ENCODE data around the gene GREB1. TPM values are rescaled to one million over a fixed set of nuclear protein-coding genes. Genes with fewer than 3 reads are reported as not detected.

GREB1 gene
- total and polyA plus RNA-seq, 9 donors = 104 to 723 (median 232) TPM

DNA sequence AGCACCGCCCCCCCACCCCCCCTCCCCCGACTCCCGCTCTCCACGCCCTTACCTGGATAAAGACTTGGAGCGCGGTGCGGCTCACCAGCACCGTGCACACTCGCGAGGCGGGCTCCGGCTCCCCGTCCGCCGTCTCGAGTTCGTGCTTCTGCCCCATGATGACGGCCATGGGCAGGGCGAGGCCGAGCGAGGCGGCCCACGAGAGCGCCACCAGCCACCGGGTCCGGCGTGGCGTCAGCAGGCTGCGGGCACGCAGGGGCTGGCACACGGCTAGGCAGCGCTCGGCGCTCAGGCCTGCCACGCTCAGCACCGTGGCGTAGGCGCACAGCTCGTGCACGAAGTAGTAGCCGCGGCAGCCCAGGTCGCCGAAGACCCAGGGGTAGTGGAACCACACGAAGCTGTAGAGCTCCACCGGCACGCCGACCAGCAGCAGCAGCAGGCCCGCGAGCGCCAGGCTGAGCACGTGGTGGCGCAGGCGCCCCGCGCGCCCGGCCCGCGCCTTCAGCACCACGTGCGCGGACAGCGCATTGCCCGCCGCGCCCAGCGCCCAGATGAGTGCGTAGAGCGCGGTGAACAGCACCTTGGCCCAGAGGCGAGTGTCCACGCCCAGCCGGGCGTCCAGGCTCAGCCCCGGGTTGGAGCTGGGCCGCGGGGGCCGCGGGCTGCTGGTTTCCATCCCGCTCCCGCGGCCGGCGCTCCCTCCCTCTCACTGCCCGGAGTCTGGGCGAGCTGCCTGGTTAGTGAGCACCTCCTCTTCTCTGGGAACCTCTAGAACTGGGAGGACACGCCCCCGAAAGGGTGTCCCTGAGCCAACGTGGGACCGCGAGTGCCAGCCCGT lies 135.8 kb downstream of the GREB1 start, which contains the start of gene NTSR2:
Gene NTSR2, minus strand, starts transcription at position 742 of the 838 bp plus-strand sequence. Its CDS starts 66 bp downstream, at position 676.
- no peak within 1 kb of the TSS for H3K27ac ChIP-seq
- peak; percentile 72 to 90 (median 83) for DNase-seq
- H3K4me3 ChIP-seq = no peak within 1 kb of the TSS
- no peaks in the 10 kb centered on the region for H3K36me3 ChIP-seq
- TF ChIP-seq, protein P1, sequence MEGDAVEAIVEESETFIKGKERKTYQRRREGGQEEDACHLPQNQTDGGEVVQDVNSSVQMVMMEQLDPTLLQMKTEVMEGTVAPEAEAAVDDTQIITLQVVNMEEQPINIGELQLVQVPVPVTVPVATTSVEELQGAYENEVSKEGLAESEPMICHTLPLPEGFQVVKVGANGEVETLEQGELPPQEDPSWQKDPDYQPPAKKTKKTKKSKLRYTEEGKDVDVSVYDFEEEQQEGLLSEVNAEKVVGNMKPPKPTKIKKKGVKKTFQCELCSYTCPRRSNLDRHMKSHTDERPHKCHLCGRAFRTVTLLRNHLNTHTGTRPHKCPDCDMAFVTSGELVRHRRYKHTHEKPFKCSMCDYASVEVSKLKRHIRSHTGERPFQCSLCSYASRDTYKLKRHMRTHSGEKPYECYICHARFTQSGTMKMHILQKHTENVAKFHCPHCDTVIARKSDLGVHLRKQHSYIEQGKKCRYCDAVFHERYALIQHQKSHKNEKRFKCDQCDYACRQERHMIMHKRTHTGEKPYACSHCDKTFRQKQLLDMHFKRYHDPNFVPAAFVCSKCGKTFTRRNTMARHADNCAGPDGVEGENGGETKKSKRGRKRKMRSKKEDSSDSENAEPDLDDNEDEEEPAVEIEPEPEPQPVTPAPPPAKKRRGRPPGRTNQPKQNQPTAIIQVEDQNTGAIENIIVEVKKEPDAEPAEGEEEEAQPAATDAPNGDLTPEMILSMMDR (IDR thresholded peaks at IDR 0.05) = peak in 1 of 3 donors; percentile 32
- no peak for TF ChIP-seq EP300 (IDR thresholded peaks at IDR 0.05)
- TF ChIP-seq POLR2A (IDR thresholded peaks at IDR 0.05) = no peak
- WGBS, 3 donors = 13 to 15% (median 15%) methylated on average over 81 to 93 of the region's 93 CpGs
- no peaks in the 10 kb centered on the region for H3K27me3 ChIP-seq
- intact Hi-C loops (cut with DNase I) = no loop called here
- no peaks in the 10 kb centered on the region for H3K9me3 ChIP-seq
- H3K4me1 ChIP-seq (ENCODE audit: insufficient read depth) = peaks cover 4% of the 10 kb centered on the region

DNA sequence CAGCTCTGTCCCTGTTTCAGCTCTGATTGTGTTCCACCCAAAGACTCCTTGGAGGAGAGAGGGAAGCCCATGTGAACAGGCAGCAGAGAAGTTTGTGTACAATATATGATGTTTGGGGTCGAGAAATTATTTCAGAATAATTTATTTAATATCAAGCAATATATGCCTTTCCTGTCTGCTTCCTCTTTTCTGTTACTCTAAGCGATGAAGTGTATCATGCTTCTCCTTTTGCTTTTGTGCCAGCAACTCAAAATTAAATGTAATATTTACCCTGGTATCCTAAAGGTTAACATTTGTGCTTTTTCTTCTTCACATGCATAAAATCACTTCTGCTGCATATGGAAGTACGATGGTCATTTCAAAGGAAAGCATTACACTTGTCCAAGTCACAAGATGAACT lies 138.6 kb downstream of the GREB1 start:
- TF ChIP-seq, protein P1 (IDR thresholded peaks at IDR 0.05) = no peak
- TF ChIP-seq POLR2A (IDR thresholded peaks at IDR 0.05) (no peak), EP300 (IDR thresholded peaks at IDR 0.05) (no peak)
- intact Hi-C loops (cut with DNase I) = no loop called here
- no peaks in the 10 kb centered on the region for H3K9me3 ChIP-seq
- no peak for DNase-seq
- no peak overlapping the region for H3K27ac ChIP-seq
- WGBS, 3 donors = 53 to 67% (median 61%) methylated on average over 3 of the region's 3 CpGs
- no peak overlapping the region for H3K4me3 ChIP-seq
- no peaks in the 10 kb centered on the region for H3K36me3 ChIP-seq
- H3K4me1 ChIP-seq (ENCODE audit: insufficient read depth) = peaks cover 9% of the 10 kb centered on the region
- no peaks in the 10 kb centered on the region for H3K27me3 ChIP-seq

DNA sequence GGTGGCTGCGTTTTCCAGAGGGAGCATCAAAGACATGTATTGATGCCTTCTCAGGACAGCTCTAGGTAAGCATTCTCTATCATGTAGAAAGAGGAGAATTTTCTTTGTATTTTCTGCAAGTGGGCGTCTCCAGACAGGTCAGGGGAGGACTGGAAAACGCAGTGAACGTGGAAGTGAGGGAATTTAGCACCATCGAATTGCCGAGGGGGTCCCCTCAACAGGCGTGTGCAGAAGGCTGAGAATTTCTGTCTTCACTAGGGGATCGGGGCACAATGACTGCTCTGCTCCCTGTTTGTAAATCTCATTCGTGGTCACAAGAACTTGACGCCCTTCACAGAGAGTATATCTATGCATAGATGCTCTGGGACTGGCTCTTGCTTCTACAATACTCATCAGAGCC lies 141.1 kb downstream of the GREB1 start:
- TF ChIP-seq, protein P1 (IDR thresholded peaks at IDR 0.05) = no peak
- TF ChIP-seq POLR2A (IDR thresholded peaks at IDR 0.05) (no peak), EP300 (IDR thresholded peaks at IDR 0.05) (no peak)
- Histone ChIP-seq H3K27me3 (no peaks in the 10 kb centered on the region), H3K4me3 (no peak overlapping the region), H3K4me1 (ENCODE audit: insufficient read depth) (peaks cover 11% of the 10 kb centered on the region), H3K27ac (no peak overlapping the region), H3K36me3 (no peaks in the 10 kb centered on the region), H3K9me3 (no peaks in the 10 kb centered on the region)
- WGBS, 3 donors = 78 to 85% (median 79%) methylated on average over 10 of the region's 10 CpGs
- intact Hi-C loops (cut with DNase I) = no loop called here
- no peak for DNase-seq

DNA sequence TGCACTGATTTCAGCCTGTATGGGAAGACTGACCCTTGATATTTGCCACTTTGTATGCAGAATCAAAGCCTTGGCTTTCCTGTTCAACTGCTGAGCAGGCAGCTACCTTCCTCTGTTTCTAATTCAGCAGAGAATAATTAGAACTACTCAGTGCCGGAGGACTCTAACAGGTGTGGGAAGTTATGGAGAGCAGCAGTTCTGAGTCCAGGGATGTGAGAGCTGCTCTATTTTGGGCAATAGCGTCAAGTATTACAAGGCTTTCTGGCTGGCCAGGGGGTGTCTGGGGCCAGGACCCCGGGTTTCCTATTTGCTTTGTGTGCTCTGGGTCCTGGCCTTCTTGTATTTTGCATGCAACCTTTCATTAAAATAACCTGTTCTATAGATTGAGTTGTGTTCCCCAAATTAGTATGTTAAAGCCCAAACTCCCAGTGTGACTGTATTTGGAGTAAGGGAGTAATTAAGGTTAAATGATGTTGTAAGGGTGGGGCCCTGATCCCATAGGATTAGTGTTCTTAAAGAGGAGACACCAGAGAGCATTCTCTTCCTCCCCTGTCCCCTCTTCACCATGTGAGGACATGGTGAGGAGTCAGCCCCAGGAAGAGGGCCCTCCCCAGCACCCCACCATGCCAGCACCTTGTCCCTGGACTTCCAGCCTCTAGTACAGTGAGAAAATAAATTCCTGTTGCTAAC lies 141.7 kb downstream of the GREB1 start:
- Histone ChIP-seq H3K4me1 (ENCODE audit: insufficient read depth) (peaks cover 14% of the 10 kb centered on the region), H3K9me3 (no peaks in the 10 kb centered on the region), H3K4me3 (no peak overlapping the region), H3K27ac (no peak overlapping the region), H3K36me3 (no peaks in the 10 kb centered on the region), H3K27me3 (no peaks in the 10 kb centered on the region)
- intact Hi-C loops (cut with DNase I) = no loop called here
- no peak for DNase-seq
- TF ChIP-seq, protein P1 (IDR thresholded peaks at IDR 0.05) = no peak
- TF ChIP-seq POLR2A (IDR thresholded peaks at IDR 0.05) (no peak), EP300 (IDR thresholded peaks at IDR 0.05) (no peak)
- 89 to 93% (median 92%) methylated on average over 3 of the region's 3 CpGs for WGBS, 3 donors

Data from ovary (tissue), 9 donors.